ENCODE data around the gene PLCB4. TPM values are rescaled to one million over a fixed set of nuclear protein-coding genes. Genes with fewer than 3 reads are reported as not detected.

The PLCB4 gene
- total RNA-seq, 2 experiments from 2014 or later = not detected

GRCh38 chr20:9444921-9445320 is 376.0 kb downstream of the PLCB4 start:
- Mint-ChIP-seq H3K4me3 (no peak overlapping the region), H3K36me3 (ENCODE audit: low read depth) (no peaks in the 10 kb centered on the region), H3K9me3 (peaks cover 3% of the 10 kb centered on the region), H3K4me1 (no peaks in the 10 kb centered on the region), H3K27ac (no peak overlapping the region), H3K27me3 (no peaks in the 10 kb centered on the region)
- CTCF ChIA-PET = interaction anchor here (1.5 kb wide), 1 partner anchor 36 kb away, joined by 4 read pairs; no protein-coding TSS in a partner anchor
- no peak for DNase-seq
- POLR2A ChIA-PET = no interaction called here

- H3K36me3 Mint-ChIP-seq (ENCODE audit: low read depth) = no peaks in the 10 kb centered on the region
- CTCF ChIA-PET = no interaction called here
These were observed 378.3 kb downstream of the PLCB4 start for GRCh38 chr20:9447182-9447581.

GRCh38 chr20:9453201-9453600 is 384.3 kb downstream of the PLCB4 start:
- POLR2A ChIA-PET = no interaction called here
- Mint-ChIP-seq H3K27me3 (no peaks in the 10 kb centered on the region), H3K9me3 (no peaks in the 10 kb centered on the region), H3K4me3 (no peak overlapping the region), H3K4me1 (no peaks in the 10 kb centered on the region), H3K36me3 (ENCODE audit: low read depth) (no peaks in the 10 kb centered on the region), H3K27ac (no peak overlapping the region)
- DNase-seq = no peak
- CTCF ChIA-PET = no interaction called here

More at GRCh38 chr20:9447182-9447581, 378.3 kb downstream of the PLCB4 start:
- no peaks in the 10 kb centered on the region for H3K4me1 Mint-ChIP-seq
- no peaks in the 10 kb centered on the region for H3K9me3 Mint-ChIP-seq
- no peaks in the 10 kb centered on the region for H3K27me3 Mint-ChIP-seq
- H3K4me3 Mint-ChIP-seq = no peak overlapping the region
- no peak overlapping the region for H3K27ac Mint-ChIP-seq
- DNase-seq = no peak
- POLR2A ChIA-PET = no interaction called here

GRCh38 chr20:9454791-9455190 is 385.9 kb downstream of the PLCB4 start:
- no peaks in the 10 kb centered on the region for H3K4me1 Mint-ChIP-seq
- H3K27me3 Mint-ChIP-seq = no peaks in the 10 kb centered on the region
- ChIA-PET POLR2A (no interaction called here), CTCF (no interaction called here)
- no peaks in the 10 kb centered on the region for H3K36me3 Mint-ChIP-seq (ENCODE audit: low read depth)
- DNase-seq = no peak
- no peak overlapping the region for H3K27ac Mint-ChIP-seq
- no peak overlapping the region for H3K4me3 Mint-ChIP-seq
- H3K9me3 Mint-ChIP-seq = no peaks in the 10 kb centered on the region

GRCh38 chr20:9457136-9457535 is 388.2 kb downstream of the PLCB4 start:
- DNase-seq = no peak
- H3K27me3 Mint-ChIP-seq = no peaks in the 10 kb centered on the region
- H3K4me3 Mint-ChIP-seq = no peak overlapping the region
- no peaks in the 10 kb centered on the region for H3K36me3 Mint-ChIP-seq (ENCODE audit: low read depth)
- H3K9me3 Mint-ChIP-seq = no peaks in the 10 kb centered on the region
- CTCF ChIA-PET = no interaction called here
- no peak overlapping the region for H3K27ac Mint-ChIP-seq
- POLR2A ChIA-PET = no interaction called here
- no peaks in the 10 kb centered on the region for H3K4me1 Mint-ChIP-seq

GRCh38 chr20:9458138-9458796 is 389.4 kb downstream of the PLCB4 start:
- Mint-ChIP-seq H3K36me3 (ENCODE audit: low read depth) (no peaks in the 10 kb centered on the region), H3K27me3 (no peaks in the 10 kb centered on the region), H3K4me3 (no peak overlapping the region), H3K27ac (no peak overlapping the region), H3K9me3 (no peaks in the 10 kb centered on the region), H3K4me1 (no peaks in the 10 kb centered on the region)
- ChIA-PET POLR2A (no interaction called here), CTCF (no interaction called here)
- DNase-seq = no peak

- no peaks in the 10 kb centered on the region for H3K4me1 Mint-ChIP-seq
- H3K9me3 Mint-ChIP-seq = peaks cover 3% of the 10 kb centered on the region
- ChIA-PET CTCF (no interaction called here), POLR2A (no interaction called here)
- no peaks in the 10 kb centered on the region for H3K36me3 Mint-ChIP-seq (ENCODE audit: low read depth)
- no peaks in the 10 kb centered on the region for H3K27me3 Mint-ChIP-seq
- H3K27ac Mint-ChIP-seq = no peak overlapping the region
- DNase-seq = no peak
- H3K4me3 Mint-ChIP-seq = no peak overlapping the region
These were observed 391.6 kb downstream of the PLCB4 start for GRCh38 chr20:9460518-9460917.

GRCh38 chr20:9467995-9468394 is 399.1 kb downstream of the PLCB4 start:
- POLR2A ChIA-PET = no interaction called here
- DNase-seq = no peak
- Mint-ChIP-seq H3K27me3 (no peaks in the 10 kb centered on the region), H3K4me1 (no peaks in the 10 kb centered on the region), H3K27ac (no peak overlapping the region), H3K4me3 (no peak overlapping the region), H3K9me3 (peaks cover 6% of the 10 kb centered on the region), H3K36me3 (ENCODE audit: low read depth) (no peaks in the 10 kb centered on the region)
- CTCF ChIA-PET = no interaction called here

- Mint-ChIP-seq H3K9me3 (no peaks in the 10 kb centered on the region), H3K27ac (no peak overlapping the region), H3K4me1 (no peaks in the 10 kb centered on the region), H3K36me3 (ENCODE audit: low read depth) (no peaks in the 10 kb centered on the region), H3K4me3 (no peak overlapping the region), H3K27me3 (no peaks in the 10 kb centered on the region)
- POLR2A ChIA-PET = no interaction called here
- CTCF ChIA-PET = no interaction called here
- no peak for DNase-seq
These were observed 406.0 kb downstream of the PLCB4 start for GRCh38 chr20:9474835-9475415.

GRCh38 chr20:9475456-9475855 is 406.6 kb downstream of the PLCB4 start:
- DNase-seq = no peak
- Mint-ChIP-seq H3K27ac (no peak overlapping the region), H3K9me3 (no peaks in the 10 kb centered on the region), H3K4me1 (no peaks in the 10 kb centered on the region), H3K27me3 (no peaks in the 10 kb centered on the region), H3K4me3 (no peak overlapping the region), H3K36me3 (ENCODE audit: low read depth) (no peaks in the 10 kb centered on the region)
- POLR2A ChIA-PET = no interaction called here
- CTCF ChIA-PET = no interaction called here

- H3K27me3 Mint-ChIP-seq = no peaks in the 10 kb centered on the region
- CTCF ChIA-PET = no interaction called here
- H3K4me3 Mint-ChIP-seq = no peak overlapping the region
- H3K4me1 Mint-ChIP-seq = no peaks in the 10 kb centered on the region
- no peaks in the 10 kb centered on the region for H3K9me3 Mint-ChIP-seq
- POLR2A ChIA-PET = no interaction called here
- H3K27ac Mint-ChIP-seq = no peak overlapping the region
- DNase-seq = no peak
- no peaks in the 10 kb centered on the region for H3K36me3 Mint-ChIP-seq (ENCODE audit: low read depth)
These were observed 407.3 kb downstream of the PLCB4 start for GRCh38 chr20:9476174-9476573.

GRCh38 chr20:9476637-9477036 is 407.8 kb downstream of the PLCB4 start:
- ChIA-PET CTCF (no interaction called here), POLR2A (no interaction called here)
- H3K27me3 Mint-ChIP-seq = no peaks in the 10 kb centered on the region
- no peaks in the 10 kb centered on the region for H3K4me1 Mint-ChIP-seq
- H3K36me3 Mint-ChIP-seq (ENCODE audit: low read depth) = no peaks in the 10 kb centered on the region
- no peak overlapping the region for H3K27ac Mint-ChIP-seq
- no peaks in the 10 kb centered on the region for H3K9me3 Mint-ChIP-seq
- no peak for DNase-seq
- no peak overlapping the region for H3K4me3 Mint-ChIP-seq

- H3K4me3 Mint-ChIP-seq = no peak overlapping the region
- ChIA-PET CTCF (no interaction called here), POLR2A (no interaction called here)
- no peaks in the 10 kb centered on the region for H3K27me3 Mint-ChIP-seq
- no peak overlapping the region for H3K27ac Mint-ChIP-seq
- no peak for DNase-seq
- H3K4me1 Mint-ChIP-seq = no peaks in the 10 kb centered on the region
- no peaks in the 10 kb centered on the region for H3K36me3 Mint-ChIP-seq (ENCODE audit: low read depth)
- no peaks in the 10 kb centered on the region for H3K9me3 Mint-ChIP-seq
These were observed 409.9 kb downstream of the PLCB4 start for GRCh38 chr20:9478771-9479170.

GRCh38 chr20:9480066-9480465 is 411.2 kb downstream of the PLCB4 start:
- Mint-ChIP-seq H3K4me1 (no peaks in the 10 kb centered on the region), H3K9me3 (peaks cover 3% of the 10 kb centered on the region), H3K4me3 (no peak overlapping the region), H3K36me3 (ENCODE audit: low read depth) (no peaks in the 10 kb centered on the region), H3K27me3 (no peaks in the 10 kb centered on the region), H3K27ac (no peak overlapping the region)
- POLR2A ChIA-PET = no interaction called here
- CTCF ChIA-PET = no interaction called here
- no peak for DNase-seq

Measured in activated CD4-positive, alpha-beta memory T cell treated with anti-CD3 and anti-CD28 coated beads, Interleukin-2, amount 10 ng/mL, durations not matched to agents 7 days and 5 days (primary cell).